Sigmoid colon (tissue), 7 donors: ENCODE results near the gene FUT1. TPM values are rescaled to one million over a fixed set of nuclear protein-coding genes. Genes with fewer than 3 reads are reported as not detected.

ENCODE experiments used
- DNase-seq: peaks from one replicate; pipeline ENCODE4 v3.0.0-alpha.2; 2019
- H3K27ac ChIP-seq, 4 donors: fragments of 200-600 bp; sonication (generic); one replicate each; pipeline ENCODE4 v1.5.1; 2016 to 2019; ENCODE audit warnings: mild to moderate bottlenecking in 1 of 4
- H3K27me3 ChIP-seq, 3 donors: fragments of 200-600 bp; sonication (generic); one replicate each; pipeline ENCODE4 v1.5.1; 2019; ENCODE audit warnings: mild to moderate bottlenecking in 1 of 3
- H3K36me3 ChIP-seq, 4 donors: fragments of 200-600 bp; sonication (generic); one replicate each; pipeline ENCODE4 v1.5.1; 2016 to 2019
- H3K4me1 ChIP-seq, 4 donors: fragments of 200-600 bp; sonication (generic); one replicate each; pipeline ENCODE4 v1.5.1; 2017 to 2019
- H3K4me3 ChIP-seq, 4 donors: fragments of 200-600 bp; sonication (generic); one replicate each; pipeline ENCODE4 v1.5.1; 2017 to 2019; ENCODE audit warnings: mild to moderate bottlenecking in 2 of 4, moderate library complexity in 1 of 4
- H3K9me3 ChIP-seq, 4 donors: fragments of 200-600 bp in 3 of 4; sonication (generic) in 3 of 4; one replicate each; pipeline versions ENCODE4 v1.5.1 to v1.6.1; 2013 to 2019
- EP300 ChIP-seq, 4 donors: sonication (generic); formaldehyde crosslinking; IDR thresholded peaks; one replicate each; pipeline ENCODE4 v1.6.1; 2017; ENCODE audit warnings: antibody characterized with exemption in 4 of 4
- POLR2A ChIP-seq, 2 donors: fragments of 450-650 bp; IDR thresholded peaks; one replicate each; pipeline ENCODE4 v1.6.1; 2016; ENCODE audit warnings: antibody characterized with exemption in 2 of 2, mild to moderate bottlenecking in 2 of 2, moderate library complexity in 2 of 2
- POLR2AphosphoS5 ChIP-seq, 4 donors: sonication (generic); formaldehyde crosslinking; IDR thresholded peaks; one replicate each; pipeline ENCODE4 v1.6.1; 2017; ENCODE audit warnings: antibody characterized with exemption in 4 of 4
- WGBS, 2 donors: extraction: QIAGEN DNeasy Blood & Tissue Kit; methylation state at CpG; one replicate each; pipeline ENCODE4 v1.1.7; 2013; 5-methylcytosine and 5-hydroxymethylcytosine counted together
- intact Hi-C: fragments of 100-400 bp; cut with DNase I; formaldehyde crosslinking; loops from one replicate; pipeline ENCODE4 v1.15.1; 2023
- polyA plus RNA-seq, 3 donors: library from polyadenylated mRNA; stranded (reverse); fragments of 200-250 nt; gene quantifications; one replicate each; pipeline ENCODE4 v1.2.3, GENCODE V29; 2013
- total RNA-seq, 4 donors: library from RNA; depleted of rRNA; stranded (reverse); fragments of >200 nt; gene quantifications; one replicate each; pipeline ENCODE4 v1.1.0, GENCODE V29; 2016
- TF ChIP-seq, protein P1 (sequence below), 4 experiments: fragments of 450-650 bp in 3 of 4; fragments of 200-600 bp in 1 of 4; IDR thresholded peaks; one replicate each; pipeline ENCODE4 v1.5.1; 2016 to 2019; ENCODE audit warnings: antibody characterized with exemption in 4 of 4, mild to moderate bottlenecking in 3 of 4, moderate library complexity in 2 of 4
- donor health status: healthy with polysubstance abuse.
- donor health status: Bipolar disorder and iron deficiency.
- donor health status: healthy.

Gene FUT1
- total and polyA plus RNA-seq, 7 donors, result under 0.01 to 0.80 (median 0.49) TPM; not detected in 2

DNA sequence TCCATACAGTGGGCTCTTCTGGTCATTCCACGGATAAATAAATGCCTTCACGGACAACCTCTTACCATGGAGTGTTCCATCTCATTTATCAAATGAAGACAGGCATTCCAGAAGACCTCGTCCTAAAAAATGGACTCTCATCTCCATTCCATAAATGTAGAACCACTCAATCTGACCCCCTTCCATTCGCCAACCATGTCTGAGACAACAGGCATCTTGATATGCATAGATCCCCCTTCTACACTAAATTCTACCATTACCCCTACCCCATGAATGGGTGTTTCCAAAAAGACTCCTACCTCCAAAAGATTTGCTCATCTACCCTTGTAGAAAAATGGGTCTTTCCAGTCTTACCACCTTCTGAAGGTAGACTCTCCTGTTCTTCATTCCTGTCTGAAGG, 21.0 kb downstream of the FUT1 start:
- DNase-seq, result no peak
- Histone ChIP-seq H3K27me3 (peaks cover 0 to 35% (median 0%) of the 10 kb centered on the region in 3 donors), H3K36me3 (no peaks in the 10 kb centered on the region), H3K4me1 (peaks cover 0 to 7% (median 0%) of the 10 kb centered on the region in 4 donors), H3K4me3 (no peak overlapping the region), H3K9me3 (no peaks in the 10 kb centered on the region), H3K27ac (no peak overlapping the region)
- 89% methylated on average over 4 of the region's 4 CpGs for WGBS, 2 donors
- intact Hi-C loops, result no loop called here
- TF ChIP-seq POLR2AphosphoS5 (IDR thresholded peaks at IDR 0.05) (no peak), POLR2A (IDR thresholded peaks at IDR 0.05) (no peak), EP300 (IDR thresholded peaks at IDR 0.05) (no peak)
- TF ChIP-seq, protein P1, sequence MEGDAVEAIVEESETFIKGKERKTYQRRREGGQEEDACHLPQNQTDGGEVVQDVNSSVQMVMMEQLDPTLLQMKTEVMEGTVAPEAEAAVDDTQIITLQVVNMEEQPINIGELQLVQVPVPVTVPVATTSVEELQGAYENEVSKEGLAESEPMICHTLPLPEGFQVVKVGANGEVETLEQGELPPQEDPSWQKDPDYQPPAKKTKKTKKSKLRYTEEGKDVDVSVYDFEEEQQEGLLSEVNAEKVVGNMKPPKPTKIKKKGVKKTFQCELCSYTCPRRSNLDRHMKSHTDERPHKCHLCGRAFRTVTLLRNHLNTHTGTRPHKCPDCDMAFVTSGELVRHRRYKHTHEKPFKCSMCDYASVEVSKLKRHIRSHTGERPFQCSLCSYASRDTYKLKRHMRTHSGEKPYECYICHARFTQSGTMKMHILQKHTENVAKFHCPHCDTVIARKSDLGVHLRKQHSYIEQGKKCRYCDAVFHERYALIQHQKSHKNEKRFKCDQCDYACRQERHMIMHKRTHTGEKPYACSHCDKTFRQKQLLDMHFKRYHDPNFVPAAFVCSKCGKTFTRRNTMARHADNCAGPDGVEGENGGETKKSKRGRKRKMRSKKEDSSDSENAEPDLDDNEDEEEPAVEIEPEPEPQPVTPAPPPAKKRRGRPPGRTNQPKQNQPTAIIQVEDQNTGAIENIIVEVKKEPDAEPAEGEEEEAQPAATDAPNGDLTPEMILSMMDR (IDR thresholded peaks at IDR 0.05), result no peak

DNA sequence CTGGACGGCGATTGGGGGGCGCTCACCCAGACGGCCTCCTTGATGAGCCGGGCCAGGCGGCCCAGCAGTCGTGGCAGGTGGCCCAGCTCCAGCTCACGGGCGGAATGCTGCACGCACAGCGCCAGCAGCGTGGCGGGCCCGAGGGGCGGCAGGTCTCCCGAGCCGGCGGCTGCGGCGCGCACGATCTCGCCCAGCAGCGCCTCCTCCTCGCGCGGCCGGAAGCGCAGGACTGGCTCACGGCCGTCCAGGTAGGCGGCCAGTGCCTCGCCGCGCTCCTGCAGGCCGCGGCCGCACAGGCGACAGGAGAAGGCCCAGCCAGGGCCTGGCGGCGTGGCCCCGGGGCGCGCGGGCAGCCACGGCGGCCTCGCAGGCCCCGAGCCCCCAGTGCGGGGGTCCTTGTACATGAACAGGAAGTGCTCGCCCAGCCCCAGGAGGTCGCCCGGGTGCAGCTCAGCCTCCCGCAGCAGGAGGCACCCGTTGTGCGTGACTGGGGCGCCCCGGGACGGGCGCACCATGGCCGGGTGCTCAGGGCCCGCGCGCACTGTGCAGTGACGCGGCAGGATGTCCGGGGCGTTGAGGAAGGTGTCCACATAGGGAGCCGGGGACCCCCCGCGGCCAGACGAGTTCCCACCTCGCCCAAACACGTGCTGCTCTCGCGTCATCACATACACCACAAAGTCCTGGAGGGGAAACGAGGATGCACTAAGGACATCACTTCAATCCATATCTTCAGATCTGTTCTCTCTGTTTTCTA, 23.4 kb downstream of the FUT1 start:
- no peak for TF ChIP-seq POLR2A (IDR thresholded peaks at IDR 0.05)
- peak in 1 of 4 donors; percentile 36 for TF ChIP-seq POLR2AphosphoS5 (IDR thresholded peaks at IDR 0.05)
- Histone ChIP-seq H3K27ac (peak overlapping the region in 2 of 4 donors; percentile 44 to 58), H3K4me1 (peaks cover 0 to 7% (median 4%) of the 10 kb centered on the region in 4 donors), H3K36me3 (no peaks in the 10 kb centered on the region), H3K4me3 (peak overlapping the region in 3 of 4 donors; percentile 31 to 35 (median 33)), H3K27me3 (peaks cover 0 to 25% (median 0%) of the 10 kb centered on the region in 3 donors), H3K9me3 (no peaks in the 10 kb centered on the region)
- no peak for DNase-seq
- WGBS, 2 donors, result 59 to 77% methylated on average over 77 of the region's 77 CpGs
- intact Hi-C loops, result no loop called here

DNA sequence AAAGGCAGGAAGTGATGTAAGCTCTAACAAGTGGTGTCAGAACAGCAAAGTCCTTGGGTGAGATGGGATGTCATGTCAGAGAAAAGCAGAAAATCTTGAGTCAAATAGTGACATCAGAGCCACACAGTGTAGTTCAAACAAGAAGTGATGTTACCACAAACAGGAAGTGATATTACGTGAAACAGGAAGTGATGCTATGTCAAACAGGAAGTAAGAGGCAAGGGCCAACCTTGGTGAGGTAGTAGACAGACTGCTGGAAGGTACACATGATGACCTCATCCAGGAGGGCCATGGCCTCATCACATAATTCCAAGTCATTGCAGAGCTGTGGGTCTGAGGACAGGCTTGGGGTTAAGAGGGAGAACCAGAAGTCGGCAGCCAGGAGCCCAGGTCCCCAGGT, 25.9 kb downstream of the FUT1 start:
- Histone ChIP-seq H3K27me3 (peaks cover 0 to 25% (median 0%) of the 10 kb centered on the region in 3 donors), H3K4me3 (no peak overlapping the region), H3K4me1 (peaks cover 0 to 7% (median 4%) of the 10 kb centered on the region in 4 donors), H3K9me3 (no peaks in the 10 kb centered on the region), H3K27ac (peak overlapping the region in 2 of 4 donors; percentile 66 to 73), H3K36me3 (no peaks in the 10 kb centered on the region)
- no peak for DNase-seq
- TF ChIP-seq, protein P1 (IDR thresholded peaks at IDR 0.05), result no peak
- TF ChIP-seq POLR2AphosphoS5 (IDR thresholded peaks at IDR 0.05), result no peak
- no peak for TF ChIP-seq EP300 (IDR thresholded peaks at IDR 0.05)
- TF ChIP-seq POLR2A (IDR thresholded peaks at IDR 0.05), result no peak
- intact Hi-C loops, result no loop called here
- 66 to 86% methylated on average over 2 of the region's 2 CpGs for WGBS, 2 donors

DNA sequence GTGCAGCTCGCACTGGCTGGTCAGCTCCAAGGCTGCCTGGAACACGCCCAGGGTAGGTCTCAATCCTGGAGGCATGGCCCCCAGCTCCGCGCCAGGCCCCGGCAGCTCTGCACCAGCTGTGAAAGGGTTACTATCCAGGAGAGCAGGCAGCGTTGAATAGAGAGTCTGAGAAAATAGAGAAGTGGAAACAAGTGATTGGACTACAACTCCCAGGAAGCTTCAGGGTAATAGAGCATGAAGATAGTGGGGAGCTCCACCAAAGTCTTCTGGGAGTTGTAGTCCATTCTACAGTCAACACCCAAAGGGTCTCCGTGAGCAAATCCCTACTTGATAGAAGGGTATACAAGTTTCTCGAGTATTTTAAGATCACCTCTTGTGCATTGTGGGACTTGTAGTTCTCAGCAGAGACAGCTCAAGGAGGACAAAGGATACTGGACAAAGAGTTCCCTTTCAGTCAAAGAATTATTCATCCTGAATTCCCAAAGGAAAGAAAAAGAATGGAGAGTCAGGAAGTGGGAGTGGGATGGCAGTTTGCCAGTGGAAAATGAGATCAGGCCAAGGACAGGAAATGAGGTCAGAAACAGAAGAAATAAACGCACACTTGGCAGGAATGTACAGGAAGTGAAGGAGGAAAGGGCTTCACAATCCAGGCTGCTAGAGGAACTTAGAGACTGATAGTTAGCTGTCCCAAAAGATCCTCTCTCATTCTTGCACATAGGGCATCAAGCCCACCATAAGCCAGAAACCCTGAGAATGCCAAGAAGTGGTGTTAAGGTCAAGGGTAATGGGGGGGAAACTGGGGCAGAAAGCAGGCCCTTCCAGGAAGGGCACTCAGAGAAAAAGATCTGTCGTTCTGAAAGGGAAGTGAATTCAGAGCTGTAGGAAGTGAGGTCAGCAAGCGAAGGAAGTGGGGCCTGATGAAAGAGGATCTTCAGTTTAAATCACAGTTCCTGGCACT, 27.4 kb downstream of the FUT1 start:
- no peaks in the 10 kb centered on the region for H3K36me3 ChIP-seq
- H3K4me3 ChIP-seq, result no peak overlapping the region
- H3K27me3 ChIP-seq, result peaks cover 0 to 12% (median 0%) of the 10 kb centered on the region in 3 donors
- 49 to 60% methylated on average over 11 of the region's 11 CpGs for WGBS, 2 donors
- TF ChIP-seq, protein P1 (IDR thresholded peaks at IDR 0.05), result no peak
- TF ChIP-seq EP300 (IDR thresholded peaks at IDR 0.05) (peak in 2 of 4 donors; percentile 20 to 24), POLR2AphosphoS5 (IDR thresholded peaks at IDR 0.05) (peak in 3 of 4 donors; percentile 33 to 56 (median 56))
- H3K27ac ChIP-seq, result peak overlapping the region; percentile 41 to 73 (median 64)
- no peaks in the 10 kb centered on the region for H3K9me3 ChIP-seq
- peak; percentile 86 for DNase-seq
- peaks cover 0 to 14% (median 7%) of the 10 kb centered on the region in 4 donors for H3K4me1 ChIP-seq
- intact Hi-C loops, result no loop called here
